SK-N-SH (cell line): ENCODE results near the gene AFF3.

Source experiments
- MXI1 ChIP-seq: IDR thresholded peaks from 2 replicates; pipeline ENCODE4 v1.6.1; 2012; ENCODE audit warnings: mild to moderate bottlenecking, low read depth, low read length, improper control_type of control experiment
- YY1 ChIP-seq: IDR thresholded peaks from 2 replicates; pipeline ENCODE4 v1.4.0; 2012; ENCODE audit warnings: low read depth, mild to moderate bottlenecking
- TF ChIP-seq, protein P1 (sequence below): fragments of 200-600 bp; sonication (generic); IDR thresholded peaks from 2 replicates; pipeline ENCODE4 v1.6.1; 2017; ENCODE audit warnings: antibody characterized with exemption, mild to moderate bottlenecking, moderate library complexity
- TF ChIP-seq, protein P2 (sequence below): IDR thresholded peaks from 2 replicates; pipeline ENCODE4 v1.4.0; 2012; ENCODE audit warnings: low read depth, borderline replicate concordance
- TF ChIP-seq, protein P3 (sequence below): fragments of 150-350 bp; IDR thresholded peaks from 2 replicates; pipeline ENCODE4 v1.6.1; 2017; ENCODE audit warnings: antibody characterized with exemption, low read length, low read depth, borderline replicate concordance

DNA sequence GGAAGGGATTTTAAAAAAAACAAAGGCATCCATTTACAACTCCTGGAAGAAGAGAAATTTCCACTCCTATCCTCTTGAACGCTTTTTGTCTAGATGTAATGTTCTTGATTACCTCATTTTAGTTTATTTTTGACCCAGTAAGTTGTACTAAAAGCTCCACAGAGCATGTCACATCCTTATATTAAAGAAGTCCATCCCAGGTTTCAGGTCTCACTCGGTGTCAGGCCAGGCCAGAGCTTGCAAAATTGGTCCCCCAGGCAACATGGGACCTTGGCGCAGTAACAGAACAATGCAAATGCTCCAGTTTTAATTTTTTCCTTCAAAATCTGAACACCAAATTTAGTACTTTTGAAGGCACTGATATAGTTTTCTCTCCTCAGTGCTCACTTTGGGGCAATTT, 434.2 kb downstream of the AFF3 start:
- TF ChIP-seq, protein P1, sequence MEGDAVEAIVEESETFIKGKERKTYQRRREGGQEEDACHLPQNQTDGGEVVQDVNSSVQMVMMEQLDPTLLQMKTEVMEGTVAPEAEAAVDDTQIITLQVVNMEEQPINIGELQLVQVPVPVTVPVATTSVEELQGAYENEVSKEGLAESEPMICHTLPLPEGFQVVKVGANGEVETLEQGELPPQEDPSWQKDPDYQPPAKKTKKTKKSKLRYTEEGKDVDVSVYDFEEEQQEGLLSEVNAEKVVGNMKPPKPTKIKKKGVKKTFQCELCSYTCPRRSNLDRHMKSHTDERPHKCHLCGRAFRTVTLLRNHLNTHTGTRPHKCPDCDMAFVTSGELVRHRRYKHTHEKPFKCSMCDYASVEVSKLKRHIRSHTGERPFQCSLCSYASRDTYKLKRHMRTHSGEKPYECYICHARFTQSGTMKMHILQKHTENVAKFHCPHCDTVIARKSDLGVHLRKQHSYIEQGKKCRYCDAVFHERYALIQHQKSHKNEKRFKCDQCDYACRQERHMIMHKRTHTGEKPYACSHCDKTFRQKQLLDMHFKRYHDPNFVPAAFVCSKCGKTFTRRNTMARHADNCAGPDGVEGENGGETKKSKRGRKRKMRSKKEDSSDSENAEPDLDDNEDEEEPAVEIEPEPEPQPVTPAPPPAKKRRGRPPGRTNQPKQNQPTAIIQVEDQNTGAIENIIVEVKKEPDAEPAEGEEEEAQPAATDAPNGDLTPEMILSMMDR, result no peak
- no peak for TF ChIP-seq YY1
- TF ChIP-seq, protein P2, sequence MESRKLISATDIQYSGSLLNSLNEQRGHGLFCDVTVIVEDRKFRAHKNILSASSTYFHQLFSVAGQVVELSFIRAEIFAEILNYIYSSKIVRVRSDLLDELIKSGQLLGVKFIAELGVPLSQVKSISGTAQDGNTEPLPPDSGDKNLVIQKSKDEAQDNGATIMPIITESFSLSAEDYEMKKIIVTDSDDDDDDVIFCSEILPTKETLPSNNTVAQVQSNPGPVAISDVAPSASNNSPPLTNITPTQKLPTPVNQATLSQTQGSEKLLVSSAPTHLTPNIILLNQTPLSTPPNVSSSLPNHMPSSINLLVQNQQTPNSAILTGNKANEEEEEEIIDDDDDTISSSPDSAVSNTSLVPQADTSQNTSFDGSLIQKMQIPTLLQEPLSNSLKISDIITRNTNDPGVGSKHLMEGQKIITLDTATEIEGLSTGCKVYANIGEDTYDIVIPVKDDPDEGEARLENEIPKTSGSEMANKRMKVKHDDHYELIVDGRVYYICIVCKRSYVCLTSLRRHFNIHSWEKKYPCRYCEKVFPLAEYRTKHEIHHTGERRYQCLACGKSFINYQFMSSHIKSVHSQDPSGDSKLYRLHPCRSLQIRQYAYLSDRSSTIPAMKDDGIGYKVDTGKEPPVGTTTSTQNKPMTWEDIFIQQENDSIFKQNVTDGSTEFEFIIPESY, result no peak
- TF ChIP-seq, protein P3, sequence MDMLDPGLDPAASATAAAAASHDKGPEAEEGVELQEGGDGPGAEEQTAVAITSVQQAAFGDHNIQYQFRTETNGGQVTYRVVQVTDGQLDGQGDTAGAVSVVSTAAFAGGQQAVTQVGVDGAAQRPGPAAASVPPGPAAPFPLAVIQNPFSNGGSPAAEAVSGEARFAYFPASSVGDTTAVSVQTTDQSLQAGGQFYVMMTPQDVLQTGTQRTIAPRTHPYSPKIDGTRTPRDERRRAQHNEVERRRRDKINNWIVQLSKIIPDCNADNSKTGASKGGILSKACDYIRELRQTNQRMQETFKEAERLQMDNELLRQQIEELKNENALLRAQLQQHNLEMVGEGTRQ, result no peak
- peak; percentile 48; the same call in 1 of the 2 replicates for TF ChIP-seq MXI1
